ENCODE measurements around the gene CDK2.

The CDK2 gene

GRCh38 chr12:55935738-55936151 is 30.9 kb upstream of the CDK2 start:
- H3K9me3 ChIP-seq (ENCODE audit: insufficient read depth, low read length, severe bottlenecking) = no peaks in the 10 kb centered on the region
- no peak overlapping the region for H2AFZ ChIP-seq (ENCODE audit: low read depth, low read length)
- H3K79me2 ChIP-seq (ENCODE audit: insufficient read depth, low read length) = peaks cover 78% of the 10 kb centered on the region
- DNase-seq (no peak), ATAC-seq (ENCODE audit: insufficient read depth, low read depth) (no peak)
- no peak for TF ChIP-seq EZH2 (IDR thresholded peaks at IDR 0.05; ENCODE audit: borderline replicate concordance, low read depth, low read length, severe bottlenecking)
- TF ChIP-seq, protein P1, sequence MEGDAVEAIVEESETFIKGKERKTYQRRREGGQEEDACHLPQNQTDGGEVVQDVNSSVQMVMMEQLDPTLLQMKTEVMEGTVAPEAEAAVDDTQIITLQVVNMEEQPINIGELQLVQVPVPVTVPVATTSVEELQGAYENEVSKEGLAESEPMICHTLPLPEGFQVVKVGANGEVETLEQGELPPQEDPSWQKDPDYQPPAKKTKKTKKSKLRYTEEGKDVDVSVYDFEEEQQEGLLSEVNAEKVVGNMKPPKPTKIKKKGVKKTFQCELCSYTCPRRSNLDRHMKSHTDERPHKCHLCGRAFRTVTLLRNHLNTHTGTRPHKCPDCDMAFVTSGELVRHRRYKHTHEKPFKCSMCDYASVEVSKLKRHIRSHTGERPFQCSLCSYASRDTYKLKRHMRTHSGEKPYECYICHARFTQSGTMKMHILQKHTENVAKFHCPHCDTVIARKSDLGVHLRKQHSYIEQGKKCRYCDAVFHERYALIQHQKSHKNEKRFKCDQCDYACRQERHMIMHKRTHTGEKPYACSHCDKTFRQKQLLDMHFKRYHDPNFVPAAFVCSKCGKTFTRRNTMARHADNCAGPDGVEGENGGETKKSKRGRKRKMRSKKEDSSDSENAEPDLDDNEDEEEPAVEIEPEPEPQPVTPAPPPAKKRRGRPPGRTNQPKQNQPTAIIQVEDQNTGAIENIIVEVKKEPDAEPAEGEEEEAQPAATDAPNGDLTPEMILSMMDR (IDR thresholded peaks at IDR 0.05; ENCODE audit: borderline replicate concordance, extremely low read depth, low read length, poor library complexity, severe bottlenecking) = no peak
- H3K27me3 ChIP-seq (ENCODE audit: insufficient read depth, low read length, poor library complexity) = no peaks in the 10 kb centered on the region
- H4K20me1 ChIP-seq (ENCODE audit: insufficient read depth, low read length) = peaks cover 73% of the 10 kb centered on the region
- no peak overlapping the region for H3K27ac ChIP-seq (ENCODE audit: low read length)
- H3K36me3 ChIP-seq (ENCODE audit: insufficient read depth, low read length) = peaks cover 87% of the 10 kb centered on the region
- H3K9ac ChIP-seq (ENCODE audit: low read depth, low read length) = no peak overlapping the region
- no peak overlapping the region for H3K4me2 ChIP-seq (ENCODE audit: insufficient read depth, low read length)
- no peak overlapping the region for H3K4me3 ChIP-seq (ENCODE audit: low read depth in 1 of 2, low read length in 2 of 2)
- H3K4me1 ChIP-seq (ENCODE audit: insufficient read depth, low read length) = peaks cover 42% of the 10 kb centered on the region

DNA sequence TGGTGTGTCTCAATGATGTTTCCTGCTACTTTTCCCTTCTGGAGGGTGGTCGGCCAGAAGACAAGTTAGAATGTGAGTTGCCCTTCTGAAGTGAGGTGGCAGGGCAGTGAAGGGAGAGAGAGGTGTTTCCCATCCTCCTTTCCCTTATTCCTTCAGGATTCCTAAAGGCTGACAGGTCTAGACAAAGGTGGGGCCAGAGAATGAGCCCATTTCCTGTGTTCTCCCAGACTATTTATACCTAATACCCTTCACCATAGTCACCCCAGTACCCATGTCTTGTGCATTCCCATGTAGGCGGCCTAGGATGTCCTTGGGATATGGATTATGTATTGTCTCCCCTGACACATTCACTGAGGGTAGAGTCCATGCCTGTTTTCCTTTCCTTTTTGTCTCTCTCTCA is 28.6 kb upstream of the CDK2 start:
- Histone ChIP-seq H3K27me3 (ENCODE audit: insufficient read depth, low read length, poor library complexity) (no peaks in the 10 kb centered on the region), H4K20me1 (ENCODE audit: insufficient read depth, low read length) (peaks cover 68% of the 10 kb centered on the region), H3K27ac (ENCODE audit: low read length) (no peak overlapping the region), H3K4me1 (ENCODE audit: insufficient read depth, low read length) (peaks cover 28% of the 10 kb centered on the region), H3K4me2 (ENCODE audit: insufficient read depth, low read length) (no peak overlapping the region), H3K9me3 (ENCODE audit: insufficient read depth, low read length, severe bottlenecking) (no peaks in the 10 kb centered on the region), H3K9ac (ENCODE audit: low read depth, low read length) (no peak overlapping the region), H3K36me3 (ENCODE audit: insufficient read depth, low read length) (peaks cover 100% of the 10 kb centered on the region), H2AFZ (ENCODE audit: low read depth, low read length) (no peak overlapping the region), H3K4me3 (ENCODE audit: low read depth in 1 of 2, low read length in 2 of 2) (no peak overlapping the region), H3K79me2 (ENCODE audit: insufficient read depth, low read length) (peaks cover 72% of the 10 kb centered on the region)
- no peak for DNase-seq
- no peak for ATAC-seq (ENCODE audit: insufficient read depth, low read depth)
- TF ChIP-seq, protein P1 (IDR thresholded peaks at IDR 0.05; ENCODE audit: borderline replicate concordance, extremely low read depth, low read length, poor library complexity, severe bottlenecking) = no peak
- no peak for TF ChIP-seq EZH2 (IDR thresholded peaks at IDR 0.05; ENCODE audit: borderline replicate concordance, low read depth, low read length, severe bottlenecking)

GRCh38 chr12:55938826-55939501 is 27.7 kb upstream of the CDK2 start:
- Histone ChIP-seq H3K4me1 (ENCODE audit: insufficient read depth, low read length) (peaks cover 18% of the 10 kb centered on the region), H3K79me2 (ENCODE audit: insufficient read depth, low read length) (peaks cover 62% of the 10 kb centered on the region), H3K27me3 (ENCODE audit: insufficient read depth, low read length, poor library complexity) (no peaks in the 10 kb centered on the region), H4K20me1 (ENCODE audit: insufficient read depth, low read length) (peaks cover 58% of the 10 kb centered on the region), H3K4me3 (ENCODE audit: low read depth in 1 of 2, low read length in 2 of 2) (no peak overlapping the region), H3K9ac (ENCODE audit: low read depth, low read length) (no peak overlapping the region), H3K9me3 (ENCODE audit: insufficient read depth, low read length, severe bottlenecking) (no peaks in the 10 kb centered on the region), H3K36me3 (ENCODE audit: insufficient read depth, low read length) (peaks cover 99% of the 10 kb centered on the region), H3K4me2 (ENCODE audit: insufficient read depth, low read length) (no peak overlapping the region), H2AFZ (ENCODE audit: low read depth, low read length) (no peak overlapping the region), H3K27ac (ENCODE audit: low read length) (no peak overlapping the region)
- TF ChIP-seq, protein P1 (IDR thresholded peaks at IDR 0.05; ENCODE audit: borderline replicate concordance, extremely low read depth, low read length, poor library complexity, severe bottlenecking) = no peak
- TF ChIP-seq EZH2 (IDR thresholded peaks at IDR 0.05; ENCODE audit: borderline replicate concordance, low read depth, low read length, severe bottlenecking) = no peak
- ATAC-seq (ENCODE audit: insufficient read depth, low read depth) (no peak), DNase-seq (no peak)

All from DND-41 (cell line).